MM.1S (cell line): ENCODE data around the gene COP1.

Experiments
- EZH2 ChIP-seq: fragments of 300-600 bp; sonication (generic); optimal IDR thresholded peaks from 2 replicates; pipeline ENCODE3; 2017; ENCODE audit warnings: low read depth, mild to moderate bottlenecking, antibody characterized with exemption, low read length, mixed read lengths
- EZH2phosphoT487 ChIP-seq: fragments of 300-600 bp; sonication (generic); IDR thresholded peaks from 2 replicates; pipeline ENCODE4 v1.6.1; 2018; ENCODE audit warnings: antibody characterized with exemption, low read length
- TF ChIP-seq, protein P1 (sequence below): fragments of 300-600 bp; sonication (generic); IDR thresholded peaks from 2 replicates; pipeline ENCODE4 v1.5.1; 2016; ENCODE audit warnings: antibody characterized with exemption, low read length, mixed read lengths

DNA sequence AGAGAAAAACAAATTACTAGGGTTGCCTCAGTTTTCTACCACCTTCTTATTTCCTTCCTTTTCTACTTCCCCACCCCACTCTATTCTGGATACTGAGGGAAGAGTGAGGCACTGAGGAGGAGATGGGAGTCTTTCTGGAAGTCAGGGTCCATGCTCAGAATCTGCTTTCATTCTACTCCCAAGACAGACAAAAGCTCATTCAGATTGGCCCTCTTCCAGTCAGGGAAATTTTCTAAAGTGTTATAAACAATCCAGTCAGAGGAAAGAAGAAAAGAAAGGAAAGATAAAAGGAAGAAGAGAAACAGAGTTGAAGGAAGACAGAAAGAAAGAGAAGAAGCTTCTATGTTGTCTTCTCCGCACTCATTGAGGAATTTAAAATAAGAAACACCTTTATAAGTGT is 228.6 kb downstream of the COP1 start:
- TF ChIP-seq, protein P1, sequence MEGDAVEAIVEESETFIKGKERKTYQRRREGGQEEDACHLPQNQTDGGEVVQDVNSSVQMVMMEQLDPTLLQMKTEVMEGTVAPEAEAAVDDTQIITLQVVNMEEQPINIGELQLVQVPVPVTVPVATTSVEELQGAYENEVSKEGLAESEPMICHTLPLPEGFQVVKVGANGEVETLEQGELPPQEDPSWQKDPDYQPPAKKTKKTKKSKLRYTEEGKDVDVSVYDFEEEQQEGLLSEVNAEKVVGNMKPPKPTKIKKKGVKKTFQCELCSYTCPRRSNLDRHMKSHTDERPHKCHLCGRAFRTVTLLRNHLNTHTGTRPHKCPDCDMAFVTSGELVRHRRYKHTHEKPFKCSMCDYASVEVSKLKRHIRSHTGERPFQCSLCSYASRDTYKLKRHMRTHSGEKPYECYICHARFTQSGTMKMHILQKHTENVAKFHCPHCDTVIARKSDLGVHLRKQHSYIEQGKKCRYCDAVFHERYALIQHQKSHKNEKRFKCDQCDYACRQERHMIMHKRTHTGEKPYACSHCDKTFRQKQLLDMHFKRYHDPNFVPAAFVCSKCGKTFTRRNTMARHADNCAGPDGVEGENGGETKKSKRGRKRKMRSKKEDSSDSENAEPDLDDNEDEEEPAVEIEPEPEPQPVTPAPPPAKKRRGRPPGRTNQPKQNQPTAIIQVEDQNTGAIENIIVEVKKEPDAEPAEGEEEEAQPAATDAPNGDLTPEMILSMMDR, result no peak
- TF ChIP-seq EZH2, result no peak
- TF ChIP-seq EZH2phosphoT487, result no peak
